ENCODE results near the gene POLR1F. TPM values are rescaled to one million over a fixed set of nuclear protein-coding genes. Genes with fewer than 3 reads are reported as not detected.

The POLR1F gene
- polyA plus RNA-seq, 1 of the 3 experiments (the other 2 are of a cell fraction): 5.1 TPM

- Histone ChIP-seq H3K4me2 (no peak overlapping the region), H3K36me3 (replicated peaks in 1 of 2; ENCODE audit: control insufficient read depth in 1 of 2, insufficient read depth in 2 of 2, low read length in 1 of 2) (no peaks in the 10 kb centered on the region), H3K27me3 (ENCODE audit: insufficient read depth) (no peaks in the 10 kb centered on the region; the same call in 1 of the 2 replicates), H2AFZ (ENCODE audit: low read depth) (no peak overlapping the region), H3K79me2 (ENCODE audit: insufficient read depth) (no peaks in the 10 kb centered on the region), H3K4me3 (ENCODE audit: low read depth in 2 of 2, low read length in 1 of 2) (no peak overlapping the region), H3K9me2 (0 out of 2 replicates have a peak, but pooled peaks cover 5% of the 10 kb centered on the region), H3K4me1 (ENCODE audit: control insufficient read depth in 1 of 2, insufficient read depth in 2 of 2, low read depth in 1 of 2, low read length in 1 of 2) (peaks cover 0 to 3% of the 10 kb centered on the region in 2 experiments; a peak in 2 of 4 replicates), H3K27ac (ENCODE audit: low read depth in 2 of 2, low read length in 1 of 2) (no peak overlapping the region), H3F3A (replicated peaks; ENCODE audit: insufficient read depth) (no peaks in the 10 kb centered on the region), H4K20me1 (ENCODE audit: insufficient read depth) (no peaks in the 10 kb centered on the region), H3K9me3 (no peaks in the 10 kb centered on the region), H3K9ac (no peak overlapping the region)
- TF ChIP-seq NRF1 (IDR thresholded peaks at IDR 0.05; ENCODE audit: low read depth, low read length) (0 out of 2 replicates have a peak, but pooled peaks have one; percentile 4), NFIC (IDR thresholded peaks at IDR 0.05; ENCODE audit: borderline replicate concordance) (no peak), FOSL2 (IDR thresholded peaks at IDR 0.05; ENCODE audit: borderline replicate concordance, low read depth) (no peak), EZH2phosphoT487 (IDR thresholded peaks at IDR 0.05; ENCODE audit: borderline replicate concordance, low read depth) (no peak)
- ChIA-PET CTCF (interaction anchor here (0.9 to 4.3 kb wide), 8 partner anchors 10 to 1311 kb away, joined by 3 to 52 read pairs (median 8); no protein-coding TSS in a partner anchor), POLR2A (no interaction called here)
- DNase-seq: no peak
- 11% methylated on average over 4 of the region's 4 CpGs for whole genome bisulfite sequencing (ENCODE audit: low lambda C conversion rate)
These were observed 44.9 kb downstream of the POLR1F start for GRCh38 chr7:19663816-19664462.

GRCh38 chr7:19648791-19649190 is 60.0 kb downstream of the POLR1F start:
- no peak for DNase-seq
- ChIA-PET POLR2A (no interaction called here), CTCF (interaction anchor here (0.8 to 2.0 kb wide), 2 partner anchors 16 to 1058 kb away, joined by 3 to 10 read pairs; no protein-coding TSS in a partner anchor)
- Histone ChIP-seq H3K4me3 (ENCODE audit: low read depth in 2 of 2, low read length in 1 of 2) (no peak overlapping the region), H3K27me3 (ENCODE audit: insufficient read depth) (no peaks in the 10 kb centered on the region), H3K4me1 (ENCODE audit: control insufficient read depth in 1 of 2, insufficient read depth in 2 of 2, low read depth in 1 of 2, low read length in 1 of 2) (no peaks in the 10 kb centered on the region), H3K9ac (no peak overlapping the region), H3K36me3 (replicated peaks in 1 of 2; ENCODE audit: control insufficient read depth in 1 of 2, insufficient read depth in 2 of 2, low read length in 1 of 2) (no peaks in the 10 kb centered on the region), H3K9me3 (no peaks in the 10 kb centered on the region), H3K4me2 (no peak overlapping the region), H3F3A (replicated peaks; ENCODE audit: insufficient read depth) (no peaks in the 10 kb centered on the region), H3K27ac (ENCODE audit: low read depth in 2 of 2, low read length in 1 of 2) (no peak overlapping the region), H3K79me2 (ENCODE audit: insufficient read depth) (no peaks in the 10 kb centered on the region), H4K20me1 (ENCODE audit: insufficient read depth) (no peaks in the 10 kb centered on the region), H3K9me2 (no peaks in the 10 kb centered on the region), H2AFZ (ENCODE audit: low read depth) (no peak overlapping the region)
- TF ChIP-seq NFIC (IDR thresholded peaks at IDR 0.05; ENCODE audit: borderline replicate concordance): no peak
- no peak for TF ChIP-seq RXRA (IDR thresholded peaks at IDR 0.05; ENCODE audit: borderline replicate concordance, low read depth)
- TF ChIP-seq TCF12 (IDR thresholded peaks at IDR 0.05): no peak
- TF ChIP-seq USF2 (IDR thresholded peaks at IDR 0.05; ENCODE audit: borderline replicate concordance, low read depth, low read length): no peak
- TF ChIP-seq SIN3A (IDR thresholded peaks at IDR 0.05; ENCODE audit: borderline replicate concordance, low read depth, low read length): no peak
- 6% methylated on average over 2 of the region's 2 CpGs for WGBS (ENCODE audit: low lambda C conversion rate)

Small RNA genes within 50 kb of the gene (small RNA-seq; reads per million reads assigned to genes)
- gene MIR3146: 0 to 3.0 (median 0.21) reads per million in 7 experiments

Other genes starting within 250 kb of the POLR1F start
- not detected in 2 replicates for gene TMEM196, start 64.6 kb upstream of the POLR1F start, polyA plus RNA-seq (2012; rRNA removed)

All from SK-N-SH (cell line).